Tibial artery (tissue), 4 donors: ENCODE measurements around the gene PCSK2.

Experiments used
- DNase-seq, 2 donors: peaks; one replicate each; pipeline ENCODE4 v3.0.0-alpha.2; 2019
- H3K27ac ChIP-seq, 2 donors: fragments of 200-600 bp; sonication (generic) in 1 of 2; 1 replicate in 1 of 2; 2 replicates in 1 of 2; pipeline ENCODE4 v1.5.1; 2018 to 2019; ENCODE audit warnings: mild to moderate bottlenecking in 1 of 2
- H3K27me3 ChIP-seq, 2 donors: fragments of 200-600 bp; sonication (generic) in 1 of 2; one replicate each; pipeline versions ENCODE4 v1.5.1 to v1.6.0; 2016 to 2019
- H3K36me3 ChIP-seq, 3 donors: fragments of 200-600 bp; sonication (generic) in 2 of 3; one replicate each; pipeline ENCODE4 v1.5.1; 2016 to 2019; ENCODE audit warnings: mild to moderate bottlenecking in 2 of 3
- H3K4me1 ChIP-seq, 4 donors: fragments of 200-600 bp; sonication (generic) in 2 of 4; 1 replicate in 3 of 4; 2 replicates in 1 of 4; pipeline ENCODE4 v1.5.1; 2016 to 2019
- H3K4me3 ChIP-seq, 2 donors: fragments of 200-600 bp; sonication (generic) in 1 of 2; 1 replicate in 1 of 2; 2 replicates in 1 of 2; pipeline ENCODE4 v1.5.1; 2018 to 2019; ENCODE audit warnings: mild to moderate bottlenecking in 2 of 2
- H3K9me3 ChIP-seq, 3 donors: fragments of 200-600 bp; sonication (generic) in 1 of 3; one replicate each; pipeline ENCODE4 v1.5.1; 2016 to 2019
- intact Hi-C: fragments of 100-400 bp; cut with DNase I; formaldehyde crosslinking; loops from one replicate; pipeline ENCODE4 v1.15.0; 2023; ENCODE audit warnings: low total_unique reads
- TF ChIP-seq, protein P1 (sequence below), 2 experiments: fragments of 200-600 bp in 1 of 2; fragments of 450-650 bp in 1 of 2; IDR thresholded peaks; one replicate each; pipeline ENCODE4 v1.5.1; 2017 to 2019; ENCODE audit warnings: antibody characterized with exemption in 2 of 2, mild to moderate bottlenecking in 1 of 2, moderate library complexity in 1 of 2

Gene PCSK2

DNA sequence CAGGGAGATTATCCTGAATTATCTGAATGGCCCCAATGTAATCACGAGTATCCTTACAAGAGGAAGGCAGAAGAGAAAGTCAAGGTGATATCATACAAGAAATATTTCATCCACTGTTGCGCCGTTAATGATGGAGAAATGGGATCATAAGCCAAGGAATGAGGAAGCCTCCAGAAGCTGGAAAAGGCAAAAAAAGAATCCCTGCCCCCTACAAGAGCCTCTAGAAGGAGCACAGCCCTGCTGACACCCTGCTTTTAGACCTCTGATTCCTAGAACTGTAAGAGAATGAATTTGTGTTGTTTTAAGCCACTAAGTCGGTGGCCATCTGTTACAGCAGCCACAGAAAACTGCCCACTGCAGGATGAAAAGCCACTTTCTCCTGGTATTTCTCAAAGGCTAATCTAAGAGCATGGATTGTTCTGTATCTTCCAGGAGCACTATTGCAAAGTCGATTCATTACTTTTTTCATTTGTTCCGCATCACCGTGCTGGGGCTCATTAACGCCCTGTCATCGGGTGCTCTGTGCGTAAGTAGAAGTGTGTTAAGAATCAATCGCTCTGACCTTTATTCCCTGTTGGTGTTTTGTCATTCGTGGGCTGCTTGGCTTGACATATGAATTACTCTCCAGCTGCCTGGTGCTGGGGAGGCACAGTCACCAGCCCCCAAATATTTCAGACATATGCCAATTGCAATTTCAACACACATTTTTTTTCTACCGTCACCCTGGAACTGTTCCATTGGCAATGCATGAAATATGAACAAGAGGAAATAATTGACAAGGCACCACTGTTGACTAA, 117.0 kb downstream of the PCSK2 start:
- H3K27me3 ChIP-seq = peaks cover 0 to 7% of the 10 kb centered on the region in 2 donors
- no peaks in the 10 kb centered on the region for H3K9me3 ChIP-seq
- intact Hi-C loops = no loop called here
- no peaks in the 10 kb centered on the region for H3K4me1 ChIP-seq
- no peak overlapping the region for H3K4me3 ChIP-seq
- no peak overlapping the region for H3K27ac ChIP-seq
- TF ChIP-seq, protein P1, sequence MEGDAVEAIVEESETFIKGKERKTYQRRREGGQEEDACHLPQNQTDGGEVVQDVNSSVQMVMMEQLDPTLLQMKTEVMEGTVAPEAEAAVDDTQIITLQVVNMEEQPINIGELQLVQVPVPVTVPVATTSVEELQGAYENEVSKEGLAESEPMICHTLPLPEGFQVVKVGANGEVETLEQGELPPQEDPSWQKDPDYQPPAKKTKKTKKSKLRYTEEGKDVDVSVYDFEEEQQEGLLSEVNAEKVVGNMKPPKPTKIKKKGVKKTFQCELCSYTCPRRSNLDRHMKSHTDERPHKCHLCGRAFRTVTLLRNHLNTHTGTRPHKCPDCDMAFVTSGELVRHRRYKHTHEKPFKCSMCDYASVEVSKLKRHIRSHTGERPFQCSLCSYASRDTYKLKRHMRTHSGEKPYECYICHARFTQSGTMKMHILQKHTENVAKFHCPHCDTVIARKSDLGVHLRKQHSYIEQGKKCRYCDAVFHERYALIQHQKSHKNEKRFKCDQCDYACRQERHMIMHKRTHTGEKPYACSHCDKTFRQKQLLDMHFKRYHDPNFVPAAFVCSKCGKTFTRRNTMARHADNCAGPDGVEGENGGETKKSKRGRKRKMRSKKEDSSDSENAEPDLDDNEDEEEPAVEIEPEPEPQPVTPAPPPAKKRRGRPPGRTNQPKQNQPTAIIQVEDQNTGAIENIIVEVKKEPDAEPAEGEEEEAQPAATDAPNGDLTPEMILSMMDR (IDR thresholded peaks at IDR 0.05) = no peak
- H3K36me3 ChIP-seq = no peaks in the 10 kb centered on the region
- no peak for DNase-seq

DNA sequence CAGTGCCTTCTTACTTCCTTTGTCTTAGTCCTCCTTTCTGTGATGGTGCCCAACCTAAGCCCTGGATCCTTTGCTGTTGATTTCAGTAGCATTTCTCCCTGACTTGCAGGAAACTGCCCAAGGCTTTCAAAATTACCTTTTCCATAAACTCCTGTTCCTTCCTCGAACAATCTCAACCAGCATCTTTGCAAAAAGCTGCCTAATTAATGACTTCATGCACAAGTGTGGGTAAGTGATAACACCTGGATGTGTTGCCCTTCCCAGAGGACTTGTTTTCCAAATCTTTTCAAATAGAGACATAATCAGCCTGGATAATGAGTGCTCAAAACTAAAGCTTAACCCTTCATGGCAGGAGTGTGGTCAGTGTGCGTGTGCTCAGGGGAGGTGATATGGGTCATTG, 118.0 kb downstream of the PCSK2 start:
- TF ChIP-seq, protein P1 (IDR thresholded peaks at IDR 0.05) = no peak
- Histone ChIP-seq H3K4me1 (no peaks in the 10 kb centered on the region), H3K27me3 (peaks cover 0 to 7% of the 10 kb centered on the region in 2 donors), H3K4me3 (no peak overlapping the region), H3K9me3 (no peaks in the 10 kb centered on the region), H3K36me3 (no peaks in the 10 kb centered on the region), H3K27ac (no peak overlapping the region)
- intact Hi-C loops = no loop called here
- DNase-seq = no peak

DNA sequence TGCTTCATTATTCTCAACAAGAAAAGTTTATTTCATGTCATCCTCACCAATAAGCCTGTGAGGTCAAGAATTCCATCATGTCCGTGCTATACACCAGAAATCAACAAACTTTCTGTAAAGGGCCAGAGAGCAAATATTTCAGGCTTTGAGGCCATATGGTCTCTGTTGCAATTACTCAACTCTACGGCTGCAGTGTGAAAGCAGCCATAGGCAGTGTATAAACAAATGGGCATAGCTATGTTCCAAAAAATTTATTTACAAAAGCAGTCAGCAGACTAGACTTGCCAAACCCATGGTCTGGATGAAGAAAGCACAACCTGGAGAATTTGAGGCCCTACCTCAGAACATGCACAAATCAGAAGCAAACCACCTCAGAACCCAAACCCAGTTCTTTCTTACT, 118.5 kb downstream of the PCSK2 start:
- Histone ChIP-seq H3K36me3 (no peaks in the 10 kb centered on the region), H3K9me3 (no peaks in the 10 kb centered on the region), H3K4me3 (no peak overlapping the region), H3K4me1 (no peaks in the 10 kb centered on the region), H3K27me3 (peaks cover 0 to 7% of the 10 kb centered on the region in 2 donors), H3K27ac (no peak overlapping the region)
- intact Hi-C loops = no loop called here
- no peak for DNase-seq
- TF ChIP-seq, protein P1 (IDR thresholded peaks at IDR 0.05) = no peak

DNA sequence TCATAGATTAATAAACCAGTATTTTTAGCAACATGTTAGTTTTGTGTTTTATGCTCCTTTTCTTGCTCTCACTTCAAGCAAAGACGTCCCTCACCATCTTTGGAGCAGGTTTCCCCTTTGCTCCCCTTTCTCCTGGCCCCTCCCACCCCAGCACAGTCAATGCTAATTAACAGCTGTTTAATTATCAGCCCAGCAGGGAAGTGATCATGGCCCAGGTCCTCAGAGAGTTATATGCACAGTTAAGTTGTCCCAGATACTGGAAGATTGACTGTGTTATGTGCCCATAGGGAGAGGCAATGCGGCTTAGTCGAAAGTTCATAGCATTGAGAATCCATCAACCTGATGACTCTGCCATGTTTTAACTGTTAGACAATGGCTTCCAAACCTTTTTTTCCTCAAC, 123.5 kb downstream of the PCSK2 start:
- intact Hi-C loops = no loop called here
- Histone ChIP-seq H3K4me3 (no peak overlapping the region), H3K36me3 (no peaks in the 10 kb centered on the region), H3K27ac (no peak overlapping the region), H3K9me3 (no peaks in the 10 kb centered on the region), H3K27me3 (peaks cover 0 to 7% of the 10 kb centered on the region in 2 donors), H3K4me1 (no peaks in the 10 kb centered on the region)
- TF ChIP-seq, protein P1 (IDR thresholded peaks at IDR 0.05) = no peak
- no peak for DNase-seq

DNA sequence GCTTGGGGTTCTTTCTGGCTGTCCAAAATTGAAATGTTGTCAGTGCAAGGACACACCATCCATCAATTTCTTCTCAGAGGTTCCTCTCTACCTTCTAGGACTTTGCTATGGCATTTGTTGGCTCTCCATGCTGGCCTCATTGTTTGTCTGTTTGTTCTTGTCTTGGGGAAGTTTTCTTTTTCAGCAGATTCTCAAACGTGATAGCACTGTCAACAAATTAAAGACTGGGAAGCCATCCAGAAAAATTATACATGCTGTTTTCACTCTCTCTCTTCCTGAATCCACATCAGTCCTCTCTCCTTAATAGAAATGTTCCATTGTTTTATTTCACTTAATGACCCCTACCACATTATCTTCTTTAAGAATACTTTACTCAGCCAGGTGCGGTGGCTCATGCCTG, 130.4 kb downstream of the PCSK2 start:
- intact Hi-C loops = no loop called here
- no peaks in the 10 kb centered on the region for H3K9me3 ChIP-seq

More for the DNA sequence above, 130.4 kb downstream of the PCSK2 start:
- no peaks in the 10 kb centered on the region for H3K36me3 ChIP-seq
- H3K27me3 ChIP-seq = no peaks in the 10 kb centered on the region
- TF ChIP-seq, protein P1 (IDR thresholded peaks at IDR 0.05) = no peak
- H3K4me1 ChIP-seq = no peaks in the 10 kb centered on the region
- no peak overlapping the region for H3K27ac ChIP-seq
- DNase-seq = no peak
- no peak overlapping the region for H3K4me3 ChIP-seq
